GM15510 (cell line): ENCODE data around the gene DENND11.

Source experiments
- POLR2A ChIP-seq: IDR thresholded peaks from 3 replicates; pipeline ENCODE4 v1.6.1; 2011; ENCODE audit warnings: borderline replicate concordance; ENCODE audit not compliant: insufficient read length; ENCODE audit errors: extremely low read depth

The DENND11 gene

DNA sequence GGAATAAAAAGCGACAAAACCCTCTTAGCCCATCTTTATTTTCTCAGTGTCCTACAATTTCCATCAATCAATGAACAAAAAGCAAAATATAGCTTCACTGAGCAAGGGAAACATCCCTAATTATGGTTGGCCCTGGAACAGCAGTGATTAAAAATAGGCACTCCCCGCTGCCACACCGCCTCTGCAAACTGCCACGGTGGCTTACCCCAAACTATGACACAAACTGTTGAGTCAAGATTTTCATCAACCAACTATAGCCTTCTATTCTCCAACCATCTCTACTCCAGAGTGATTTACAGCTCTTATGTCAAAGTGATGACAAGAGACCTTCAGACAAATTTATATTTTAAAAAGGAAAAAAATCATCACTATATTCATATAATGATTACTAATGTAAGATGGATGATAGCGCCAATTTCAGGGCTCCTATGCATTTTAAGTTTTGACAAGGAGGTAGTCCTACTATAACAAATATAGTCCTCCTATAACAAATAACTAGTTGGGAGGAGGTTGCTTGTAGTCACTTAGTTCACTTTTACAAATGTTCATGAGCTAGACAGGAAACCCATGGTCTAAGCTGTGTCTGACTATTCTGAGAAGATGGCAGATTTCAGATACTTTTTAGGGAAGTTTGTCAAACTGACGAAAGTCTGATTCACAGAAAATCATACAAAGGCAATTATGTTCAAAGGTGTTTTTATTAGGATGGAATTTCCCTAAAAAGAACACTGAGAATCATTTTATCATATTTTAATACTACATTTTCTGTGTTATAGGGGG, 26.3 kb downstream of the DENND11 start:
- no peak for TF ChIP-seq POLR2A

DNA sequence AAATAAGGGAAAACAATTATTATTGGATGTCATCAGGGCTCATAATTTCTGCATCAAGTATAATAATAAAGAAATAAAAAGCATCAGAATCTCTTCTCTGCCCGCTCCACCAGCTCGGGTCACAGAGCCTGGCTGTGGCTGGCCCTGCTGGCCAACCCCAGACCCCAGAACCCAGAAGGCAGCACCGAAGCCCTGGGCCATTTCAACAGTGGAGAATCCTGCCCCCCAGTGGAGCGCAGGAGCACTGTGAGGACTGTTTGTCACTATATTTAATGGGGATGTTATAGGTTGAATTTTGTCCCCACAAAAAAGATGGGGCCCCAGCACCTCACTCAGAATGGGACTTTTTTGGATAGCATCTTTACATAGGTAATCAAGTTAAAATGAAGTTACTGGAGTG, 27.3 kb downstream of the DENND11 start:
- TF ChIP-seq POLR2A = no peak

- TF ChIP-seq POLR2A = no peak
Measured at GRCh38 chr7:141674171-141674671, 27.7 kb downstream of the DENND11 start.

GRCh38 chr7:141673346-141673745, 28.6 kb downstream of the DENND11 start:
- no peak for TF ChIP-seq POLR2A

DNA sequence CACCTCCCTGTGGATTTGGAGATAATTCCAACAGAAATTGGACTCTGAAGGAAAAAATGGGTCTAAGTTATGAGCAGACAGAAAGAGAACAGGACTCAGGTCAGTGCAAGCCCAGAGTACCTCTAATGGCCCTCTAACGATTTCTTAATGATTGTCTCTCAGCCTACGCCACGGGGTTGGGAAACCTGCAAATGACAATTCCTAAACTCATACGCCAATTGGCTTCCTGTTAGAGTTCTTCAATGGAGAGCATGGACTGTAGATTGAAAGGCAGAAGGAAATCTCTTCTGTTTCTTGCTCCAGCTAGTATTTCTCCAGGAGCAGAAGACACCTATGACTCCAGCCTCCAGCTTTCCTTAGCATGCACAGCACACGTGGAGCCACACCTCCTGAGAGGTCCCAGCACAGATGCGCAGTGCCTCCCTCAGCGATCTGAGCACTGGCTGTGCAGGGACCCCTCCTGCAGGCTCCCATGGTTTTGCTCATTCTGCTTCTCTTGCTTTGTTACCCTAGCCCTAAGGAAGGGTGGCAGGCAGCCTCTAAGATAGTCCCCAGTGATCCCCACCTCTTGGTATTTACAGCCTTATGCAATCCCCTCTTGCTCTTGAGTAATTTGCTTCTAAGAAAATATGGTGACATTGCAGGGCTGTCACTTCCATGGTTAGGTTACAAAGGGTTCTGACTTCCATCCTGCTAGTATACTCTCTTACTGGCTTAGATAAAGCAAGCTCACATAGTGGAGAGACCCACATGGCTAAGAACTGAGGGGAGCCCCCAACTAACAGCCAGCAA, 30.1 kb downstream of the DENND11 start:
- TF ChIP-seq POLR2A = no peak

DNA sequence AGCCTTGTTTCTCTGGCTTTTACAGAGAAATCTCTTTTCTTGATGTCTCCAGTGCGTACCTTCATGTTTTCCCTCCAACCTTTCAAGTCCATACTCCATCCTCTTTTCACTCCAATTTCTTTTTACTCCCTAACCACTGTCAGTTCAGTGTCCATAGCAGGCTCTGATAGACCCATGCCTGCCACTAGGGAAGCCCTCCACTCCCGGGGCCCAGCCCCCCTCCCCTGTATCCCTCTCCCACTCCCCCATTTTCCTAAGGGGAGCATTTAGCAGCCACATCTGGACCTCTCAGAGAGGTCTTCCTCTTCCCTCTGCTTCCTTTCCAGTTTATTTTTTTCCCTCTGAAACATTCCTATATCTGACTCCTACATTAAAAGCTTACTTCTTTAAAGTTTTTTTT, 33.1 kb downstream of the DENND11 start:
- TF ChIP-seq POLR2A = no peak

- TF ChIP-seq POLR2A = no peak
Measured at GRCh38 chr7:141666071-141666470, 35.9 kb downstream of the DENND11 start.

- no peak for TF ChIP-seq POLR2A
Measured at GRCh38 chr7:141665208-141666035, 36.5 kb downstream of the DENND11 start.

GRCh38 chr7:141664450-141664849, 37.5 kb downstream of the DENND11 start:
- TF ChIP-seq POLR2A = no peak

GRCh38 chr7:141663081-141663849, 38.7 kb downstream of the DENND11 start:
- no peak for TF ChIP-seq POLR2A

DNA sequence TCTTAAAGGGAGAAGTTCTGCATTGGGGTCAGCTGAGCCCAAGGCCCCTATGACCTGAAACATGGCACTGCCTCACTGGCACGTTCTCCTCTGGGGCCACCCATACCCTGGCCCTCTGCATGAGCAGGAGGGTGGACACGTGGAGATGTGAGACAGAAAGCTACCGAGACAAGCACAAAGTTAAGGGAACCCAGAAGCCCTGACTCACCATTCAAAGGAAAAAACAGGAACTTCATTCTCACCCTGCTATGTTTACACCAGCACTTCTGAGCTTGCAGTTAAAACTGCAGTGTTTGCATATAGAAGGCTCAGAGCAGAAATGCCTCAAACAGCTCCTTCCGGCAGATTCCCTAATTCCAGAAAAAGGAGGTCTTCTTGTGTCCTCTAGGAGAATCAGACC, 41.7 kb downstream of the DENND11 start:
- TF ChIP-seq POLR2A = no peak

- no peak for TF ChIP-seq POLR2A
Measured at GRCh38 chr7:141659501-141659900, 42.5 kb downstream of the DENND11 start.

DNA sequence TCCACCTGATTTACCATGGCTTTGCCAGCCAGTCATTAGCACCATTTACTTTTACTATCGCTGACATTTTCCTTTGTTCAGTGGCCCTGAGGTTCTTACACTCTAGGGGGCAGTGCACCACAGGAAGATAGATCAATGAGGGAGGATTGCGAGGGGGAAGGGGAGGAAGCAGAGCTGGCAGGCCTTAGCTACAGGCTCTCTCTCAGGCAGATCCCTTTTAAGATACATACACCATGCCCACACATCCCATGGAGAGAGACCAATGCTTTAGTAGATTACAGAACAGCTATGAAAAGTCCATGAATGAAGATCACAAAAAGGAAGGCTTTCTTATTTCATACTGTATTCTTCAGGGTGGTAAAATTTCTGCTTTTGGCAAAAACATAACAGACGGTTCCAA, 47.4 kb downstream of the DENND11 start:
- no peak for TF ChIP-seq POLR2A

DNA sequence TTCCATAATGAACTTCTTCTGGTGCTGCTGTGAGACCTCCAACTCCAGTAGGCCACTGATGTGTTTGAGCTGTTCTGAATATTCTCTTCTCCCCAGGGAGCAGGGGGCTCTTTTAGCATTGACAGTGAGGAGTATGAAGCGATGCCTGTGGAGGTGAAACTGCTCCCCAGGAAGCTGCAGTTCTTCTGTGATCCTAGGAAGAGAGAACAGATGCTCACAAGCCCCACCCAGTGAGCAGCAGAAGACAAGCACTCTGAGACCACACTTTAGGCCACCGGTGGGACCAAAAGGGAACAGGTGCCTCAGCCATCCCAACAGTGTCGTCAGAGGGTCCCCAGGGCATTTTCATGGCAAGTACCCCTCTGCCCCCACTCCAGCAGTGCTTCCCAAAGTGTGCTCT, 49.3 kb downstream of the DENND11 start:
- TF ChIP-seq POLR2A = no peak
